Upper lobe of right lung (tissue), 1 donor: ENCODE data around the gene SEC16A. TPM values are rescaled to one million over a fixed set of nuclear protein-coding genes. Genes with fewer than 3 reads are reported as not detected.

ENCODE experiments used
- ATAC-seq: fragments of 200-7000 bp; cut with Tn5 transposase; one replicate; pipeline ENCODE4 v1.9.1; 2020; ENCODE audit warnings: mild to moderate bottlenecking, moderate library complexity
- DNase-seq: peaks from one replicate; pipeline ENCODE4 v3.0.0-alpha.2; 2020
- H3K27ac ChIP-seq: fragments of 200-600 bp; one replicate; pipeline ENCODE4 v1.8.0; 2022
- H3K27me3 ChIP-seq: fragments of 200-600 bp; one replicate; pipeline ENCODE4 v1.8.0; 2022; ENCODE audit warnings: mild to moderate bottlenecking
- H3K36me3 ChIP-seq: fragments of 200-600 bp; one replicate; pipeline ENCODE4 v1.8.0; 2022
- H3K4me1 ChIP-seq: fragments of 200-600 bp; one replicate; pipeline ENCODE4 v1.8.0; 2022
- H3K4me3 ChIP-seq: fragments of 200-600 bp; one replicate; pipeline ENCODE4 v1.8.0; 2022; ENCODE audit warnings: mild to moderate bottlenecking
- H3K9me3 ChIP-seq: fragments of 200-600 bp; one replicate; pipeline ENCODE4 v1.8.0; 2022
- intact Hi-C: fragments of 100-400 bp; cut with DNase I; formaldehyde crosslinking; loops from one replicate; pipeline ENCODE4 v1.11.0; 2022
- total RNA-seq: library from RNA; stranded (reverse); fragmentation: NEBNext Ultra II Directional; extraction: Animal tissue kit (Norgen Biotek cat#: 25700); gene quantifications from one replicate; pipeline ENCODE4 v1.2.1, GENCODE V29; 2021
- TF ChIP-seq, protein P1 (sequence below): fragments of 200-600 bp; IDR thresholded peaks from one replicate; pipeline ENCODE4 v1.8.0; 2022; ENCODE audit warnings: antibody characterized with exemption
- donor health status: DM: no; HTN: yes; CAD: no; lungs with severe emphysema.

SEC16A gene
- total RNA-seq, 1 donor from 2014 or later, result 63.7 TPM

DNA sequence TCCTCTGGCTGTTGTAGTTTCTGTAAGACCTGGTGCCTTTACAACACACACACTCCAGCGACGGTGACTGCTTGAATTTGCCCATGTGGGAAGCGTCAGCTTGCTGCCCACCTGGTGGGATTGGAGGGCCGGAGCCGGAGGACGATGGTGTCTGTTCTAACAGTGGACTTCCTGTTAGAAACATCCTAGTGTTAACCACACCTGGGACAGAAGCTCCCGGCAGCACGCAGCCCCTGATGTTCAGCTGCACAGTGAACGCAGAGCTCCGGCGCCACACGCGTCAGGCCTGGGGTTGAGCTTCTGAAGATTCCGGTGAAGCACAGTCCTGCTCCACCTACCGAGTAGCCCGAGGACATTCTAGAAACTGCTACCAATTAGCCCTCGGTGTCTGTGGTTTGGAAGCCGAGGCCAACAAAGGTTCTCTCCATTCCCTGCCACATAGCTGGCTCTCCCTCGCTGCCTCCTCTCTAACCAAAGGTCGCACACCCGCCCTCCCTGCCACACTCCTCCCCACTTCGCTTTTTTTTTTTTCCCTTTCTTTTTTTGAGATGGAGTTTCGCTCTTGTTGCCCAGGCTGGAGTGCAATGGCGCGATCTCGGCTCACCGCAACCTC is 58.0 kb downstream of the SEC16A start:
- no peak for DNase-seq
- no peak for ATAC-seq
- TF ChIP-seq, protein P1, sequence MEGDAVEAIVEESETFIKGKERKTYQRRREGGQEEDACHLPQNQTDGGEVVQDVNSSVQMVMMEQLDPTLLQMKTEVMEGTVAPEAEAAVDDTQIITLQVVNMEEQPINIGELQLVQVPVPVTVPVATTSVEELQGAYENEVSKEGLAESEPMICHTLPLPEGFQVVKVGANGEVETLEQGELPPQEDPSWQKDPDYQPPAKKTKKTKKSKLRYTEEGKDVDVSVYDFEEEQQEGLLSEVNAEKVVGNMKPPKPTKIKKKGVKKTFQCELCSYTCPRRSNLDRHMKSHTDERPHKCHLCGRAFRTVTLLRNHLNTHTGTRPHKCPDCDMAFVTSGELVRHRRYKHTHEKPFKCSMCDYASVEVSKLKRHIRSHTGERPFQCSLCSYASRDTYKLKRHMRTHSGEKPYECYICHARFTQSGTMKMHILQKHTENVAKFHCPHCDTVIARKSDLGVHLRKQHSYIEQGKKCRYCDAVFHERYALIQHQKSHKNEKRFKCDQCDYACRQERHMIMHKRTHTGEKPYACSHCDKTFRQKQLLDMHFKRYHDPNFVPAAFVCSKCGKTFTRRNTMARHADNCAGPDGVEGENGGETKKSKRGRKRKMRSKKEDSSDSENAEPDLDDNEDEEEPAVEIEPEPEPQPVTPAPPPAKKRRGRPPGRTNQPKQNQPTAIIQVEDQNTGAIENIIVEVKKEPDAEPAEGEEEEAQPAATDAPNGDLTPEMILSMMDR, result no peak
- Histone ChIP-seq H3K36me3 (peaks cover 62% of the 10 kb centered on the region), H3K27ac (no peak overlapping the region), H3K9me3 (no peaks in the 10 kb centered on the region), H3K27me3 (no peaks in the 10 kb centered on the region), H3K4me1 (no peaks in the 10 kb centered on the region), H3K4me3 (no peak overlapping the region)
- intact Hi-C loops, result no loop called here

DNA sequence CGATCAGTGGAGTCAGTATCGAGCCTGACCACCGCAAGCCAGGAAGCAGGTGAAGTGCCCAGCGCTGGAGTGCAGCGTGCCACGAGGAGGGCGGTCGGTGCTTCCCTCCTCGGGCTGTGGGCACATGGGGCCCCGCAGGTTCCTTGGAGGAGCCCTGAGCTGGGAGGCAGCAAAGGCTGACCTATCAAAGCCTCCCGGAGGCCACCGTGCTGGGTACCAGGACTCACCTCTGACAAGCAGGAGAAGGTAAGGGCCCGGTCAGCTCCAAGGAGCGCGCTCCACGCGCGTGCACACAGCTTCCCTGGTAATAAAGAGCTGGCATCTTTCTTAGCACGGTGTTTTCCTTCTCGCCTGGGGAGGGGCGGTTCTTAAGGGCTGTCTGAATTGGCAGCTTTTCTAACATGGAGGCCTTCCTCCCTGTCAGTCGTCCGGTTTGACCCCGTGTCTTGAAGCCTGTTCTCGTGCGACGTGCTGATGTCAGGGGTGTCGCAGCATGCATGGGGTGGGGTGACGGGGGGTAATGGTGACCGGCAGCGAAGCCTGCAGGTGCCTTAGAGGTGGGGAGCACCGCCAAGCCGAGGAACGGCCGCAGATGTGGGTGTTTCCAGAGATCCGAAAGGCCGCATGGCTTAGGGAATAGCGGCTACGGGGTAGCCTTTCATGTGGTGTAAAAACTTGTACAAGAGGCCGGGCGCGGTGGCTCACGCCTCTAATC is 59.3 kb downstream of the SEC16A start:
- H3K27me3 ChIP-seq, result no peaks in the 10 kb centered on the region
- ATAC-seq (no peak), DNase-seq (no peak)
- no peak overlapping the region for H3K4me3 ChIP-seq
- no peaks in the 10 kb centered on the region for H3K4me1 ChIP-seq
- H3K36me3 ChIP-seq, result peaks cover 65% of the 10 kb centered on the region
- intact Hi-C loops, result no loop called here
- no peak overlapping the region for H3K27ac ChIP-seq
- TF ChIP-seq, protein P1, result no peak
- no peaks in the 10 kb centered on the region for H3K9me3 ChIP-seq

DNA sequence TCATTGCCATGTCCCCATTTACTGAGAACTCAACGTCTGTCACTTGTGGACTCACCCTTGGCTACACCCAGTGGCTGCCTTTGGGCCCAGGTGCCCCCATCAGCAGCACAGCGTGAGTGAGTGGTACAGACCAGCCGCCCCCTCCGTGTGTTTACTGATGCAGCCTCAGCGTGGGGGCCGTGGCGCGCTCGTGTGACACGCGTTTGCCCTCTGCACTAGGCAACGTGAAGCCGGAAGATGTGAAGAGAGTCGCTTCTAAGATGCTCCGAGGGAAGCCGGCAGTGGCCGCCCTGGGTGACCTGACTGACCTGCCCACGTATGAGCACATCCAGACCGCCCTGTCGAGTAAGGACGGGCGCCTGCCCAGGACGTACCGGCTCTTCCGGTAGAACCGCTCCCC is 60.0 kb downstream of the SEC16A start:
- no peaks in the 10 kb centered on the region for H3K4me1 ChIP-seq
- no peak for DNase-seq
- no peak overlapping the region for H3K27ac ChIP-seq
- H3K4me3 ChIP-seq, result no peak overlapping the region
- no peaks in the 10 kb centered on the region for H3K9me3 ChIP-seq
- TF ChIP-seq, protein P1, result no peak
- H3K27me3 ChIP-seq, result no peaks in the 10 kb centered on the region
- intact Hi-C loops, result no loop called here
- H3K36me3 ChIP-seq, result peaks cover 71% of the 10 kb centered on the region
- ATAC-seq, result no peak

DNA sequence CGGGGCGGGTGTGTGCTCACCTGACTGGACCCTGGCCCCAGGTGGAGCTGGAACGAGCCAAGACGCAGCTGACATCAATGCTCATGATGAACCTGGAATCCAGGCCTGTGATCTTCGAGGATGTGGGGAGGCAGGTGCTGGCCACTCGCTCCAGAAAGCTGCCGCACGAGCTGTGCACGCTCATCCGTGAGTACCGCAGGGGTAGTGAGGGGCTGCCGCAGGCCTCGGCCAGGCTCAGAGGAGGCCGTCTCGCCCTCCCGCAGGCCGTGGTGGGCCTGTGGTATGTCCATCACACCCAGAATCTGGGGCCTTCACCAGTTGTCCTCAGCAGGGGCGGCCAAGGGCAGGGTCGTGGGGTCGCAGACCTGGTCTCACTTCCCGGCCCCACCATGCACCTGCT is 61.0 kb downstream of the SEC16A start:
- no peak for ATAC-seq

DNA sequence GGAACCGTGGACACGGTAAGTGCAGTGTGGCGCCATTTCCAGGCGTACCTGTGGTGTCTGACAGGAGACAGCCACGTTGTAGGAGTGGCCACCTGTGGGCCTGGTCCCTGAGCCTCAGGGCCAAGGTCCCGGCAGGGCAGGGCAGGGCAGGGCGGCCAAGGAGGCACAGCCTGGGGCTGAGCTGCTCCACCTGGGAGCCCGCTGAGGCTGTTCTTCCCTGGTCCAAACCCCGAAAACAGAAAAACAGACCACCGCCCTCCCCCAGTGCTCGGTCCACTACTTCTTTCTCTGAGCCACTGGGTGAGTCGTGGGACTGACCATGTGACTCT is 63.8 kb downstream of the SEC16A start:
- intact Hi-C loops, result no loop called here
- Histone ChIP-seq H3K27me3 (no peaks in the 10 kb centered on the region), H3K9me3 (no peaks in the 10 kb centered on the region), H3K36me3 (peaks cover 100% of the 10 kb centered on the region), H3K27ac (no peak overlapping the region), H3K4me3 (no peak overlapping the region), H3K4me1 (no peaks in the 10 kb centered on the region)
- TF ChIP-seq, protein P1, result no peak
- ATAC-seq (no peak), DNase-seq (no peak)

More for the DNA sequence above, 61.0 kb downstream of the SEC16A start:
- peaks cover 82% of the 10 kb centered on the region for H3K36me3 ChIP-seq
- no peaks in the 10 kb centered on the region for H3K27me3 ChIP-seq
- no peak overlapping the region for H3K4me3 ChIP-seq
- TF ChIP-seq, protein P1, result no peak
- H3K27ac ChIP-seq, result no peak overlapping the region
- H3K9me3 ChIP-seq, result no peaks in the 10 kb centered on the region
- intact Hi-C loops, result no loop called here
- H3K4me1 ChIP-seq, result no peaks in the 10 kb centered on the region
- no peak for DNase-seq
